Common myeloid progenitor, CD34-positive (primary cell): ENCODE data around the gene ROBO1.

Experiments used
- CTCF ChIA-PET: fragments of 350-600 bp; sonication (Branson Sonifier 250); formaldehyde crosslinking; loops from one replicate; lab custom pipeline; 2021; ENCODE audit warnings: antibody characterized with exemption; lab: Charles Lee
- POLR2A ChIA-PET: fragments of 350-600 bp; sonication (Branson Sonifier 250); formaldehyde crosslinking; loops from one replicate; lab custom pipeline; 2021; ENCODE audit warnings: antibody characterized with exemption; lab: Charles Lee
- DNase-seq, 3 donors: peaks; one replicate each; pipeline versions ENCODE4 v3.0.0 to v3.0.0-alpha.2; 2013
- H3K27ac ChIP-seq, 2 experiments: 1 replicate in 1 of 2; 2 replicates in 1 of 2; pipeline ENCODE4 v1.7.0; 2013; ENCODE audit warnings: inconsistent platforms in 2 of 2, low read length in 2 of 2, mild to moderate bottlenecking in 2 of 2, low read depth in 1 of 2, moderate library complexity in 1 of 2; ENCODE audit not compliant: severe bottlenecking in 2 of 2, insufficient read depth in 1 of 2, poor library complexity in 1 of 2
- H3K27me3 ChIP-seq, 5 experiments: replicated peaks in 2 of 5; 1 replicate in 3 of 5; 2 replicates in 2 of 5; pipeline versions ENCODE4 v1.6.1 to v1.7.0; 2013; ENCODE audit warnings: low read length in 4 of 5, mild to moderate bottlenecking in 2 of 5, moderate library complexity in 2 of 5, inconsistent platforms in 1 of 5; ENCODE audit not compliant: insufficient read depth in 5 of 5, control insufficient read depth in 4 of 5
- H3K36me3 ChIP-seq, 4 experiments: 1 replicate in 2 of 4; 2 replicates in 2 of 4; pipeline versions ENCODE4 v1.6.1 to v1.7.0; 2013; ENCODE audit warnings: low read length in 3 of 4, control low read depth in 1 of 4, mild to moderate bottlenecking in 1 of 4; ENCODE audit not compliant: control insufficient read depth in 4 of 4, insufficient read depth in 4 of 4
- H3K4me1 ChIP-seq, 4 experiments: 1 replicate in 3 of 4; 2 replicates in 1 of 4; pipeline versions ENCODE4 v1.6.1 to v1.7.1; 2013; ENCODE audit warnings: low read length in 3 of 4, mild to moderate bottlenecking in 3 of 4, control low read depth in 1 of 4, inconsistent platforms in 1 of 4, moderate library complexity in 1 of 4; ENCODE audit not compliant: control insufficient read depth in 4 of 4, insufficient read depth in 4 of 4; ENCODE audit errors: control extremely low read depth in 1 of 4
- H3K4me3 ChIP-seq, 7 experiments: 1 replicate in 4 of 7; 2 replicates in 3 of 7; pipeline versions ENCODE4 v1.5.1 to v1.7.0; 2013; ENCODE audit warnings: mild to moderate bottlenecking in 7 of 7, low read length in 6 of 7, moderate library complexity in 6 of 7, inconsistent platforms in 2 of 7, low read depth in 2 of 7, control low read depth in 1 of 7; ENCODE audit not compliant: insufficient read depth in 4 of 7, control insufficient read depth in 1 of 7; ENCODE audit errors: extremely low read depth in 1 of 7
- H3K9me3 ChIP-seq, 5 experiments: 1 replicate in 4 of 5; 2 replicates in 1 of 5; pipeline versions ENCODE4 v1.6.1 to v1.7.1; 2013; ENCODE audit warnings: low read length in 4 of 5, mild to moderate bottlenecking in 2 of 5, inconsistent platforms in 1 of 5, low read depth in 1 of 5, moderate library complexity in 1 of 5; ENCODE audit not compliant: control insufficient read depth in 4 of 5, insufficient read depth in 2 of 5; ENCODE audit errors: control extremely low read depth in 1 of 5
- WGBS: methylation state at CpG from one replicate; pipeline ENCODE4 v1.1.5; 2013; ENCODE audit not compliant: insufficient coverage; 5-methylcytosine and 5-hydroxymethylcytosine counted together

ROBO1 gene

DNA sequence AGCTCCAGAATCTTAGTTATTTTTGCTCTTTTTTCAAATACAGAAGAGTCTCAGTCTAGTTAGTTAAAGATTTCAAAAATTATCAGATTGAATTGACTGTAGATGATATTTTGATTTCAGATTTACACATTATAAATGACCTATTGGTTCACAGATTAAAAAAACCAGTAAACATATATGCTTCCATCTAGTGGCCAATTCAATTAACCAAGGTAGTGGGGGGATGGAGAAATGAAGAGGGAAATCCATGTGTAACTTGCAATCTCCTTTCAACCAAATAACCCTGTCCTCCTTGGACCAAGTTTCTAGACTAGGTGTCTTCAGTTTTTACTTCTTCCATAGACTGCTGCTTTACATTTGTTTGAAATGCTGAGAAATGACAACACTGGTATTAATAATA, 789.8 kb downstream of the ROBO1 start:
- Histone ChIP-seq H3K27ac (no peak overlapping the region), H3K4me1 (no peaks in the 10 kb centered on the region), H3K36me3 (no peaks in the 10 kb centered on the region), H3K27me3 (no peaks in the 10 kb centered on the region), H3K9me3 (no peaks in the 10 kb centered on the region), H3K4me3 (no peak overlapping the region)
- CTCF ChIA-PET = no interaction called here
- peak in 2 of 3 donors; percentile 2 to 3 for DNase-seq
- POLR2A ChIA-PET = no interaction called here

DNA sequence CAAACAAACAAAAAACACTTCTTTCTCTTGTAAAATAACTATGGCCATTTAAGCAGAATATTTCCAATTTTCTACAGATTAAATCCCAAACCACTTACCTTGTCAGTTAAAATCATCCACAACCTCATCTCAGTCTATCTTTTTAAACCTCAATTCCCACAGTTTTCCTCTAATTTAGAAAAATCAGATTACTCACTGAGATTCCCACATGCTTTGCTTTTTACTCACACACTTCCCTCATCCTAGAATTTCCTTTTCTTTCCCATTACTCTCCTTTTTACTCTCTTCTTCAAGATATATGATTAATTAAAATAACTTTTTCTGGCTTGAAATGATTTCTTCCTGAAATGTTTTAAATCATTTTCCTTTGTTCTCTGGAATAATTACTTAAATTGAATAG, 790.7 kb downstream of the ROBO1 start:
- Histone ChIP-seq H3K36me3 (no peaks in the 10 kb centered on the region), H3K4me1 (no peaks in the 10 kb centered on the region), H3K9me3 (no peaks in the 10 kb centered on the region), H3K27me3 (no peaks in the 10 kb centered on the region), H3K4me3 (no peak overlapping the region), H3K27ac (no peak overlapping the region)
- POLR2A ChIA-PET = no interaction called here
- no peak for DNase-seq
- CTCF ChIA-PET = no interaction called here

DNA sequence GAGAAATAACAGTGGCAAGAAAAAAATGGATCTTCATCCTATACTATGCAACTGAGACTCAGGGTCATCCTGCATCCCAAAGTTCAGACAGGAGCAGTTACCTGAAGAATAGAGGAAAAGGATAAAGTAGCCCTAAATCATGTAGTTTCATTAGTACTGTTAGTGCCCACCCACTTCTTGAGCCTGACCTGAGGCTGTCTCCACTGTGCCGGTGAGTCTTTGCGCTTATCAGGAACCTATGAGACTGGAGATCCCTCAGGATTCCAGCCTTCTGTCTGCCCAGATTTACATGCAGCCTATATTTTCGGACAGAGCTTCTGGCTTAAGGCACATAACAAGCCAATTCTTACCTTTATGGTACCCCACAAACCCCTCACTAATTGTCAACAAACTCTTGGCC, 791.6 kb downstream of the ROBO1 start:
- no peak for DNase-seq
- Histone ChIP-seq H3K4me3 (no peak overlapping the region), H3K4me1 (no peaks in the 10 kb centered on the region), H3K36me3 (no peaks in the 10 kb centered on the region), H3K27ac (no peak overlapping the region), H3K27me3 (no peaks in the 10 kb centered on the region), H3K9me3 (no peaks in the 10 kb centered on the region)
- CTCF ChIA-PET = no interaction called here
- 95% methylated on average over 3 of the region's 3 CpGs for WGBS
- POLR2A ChIA-PET = no interaction called here

DNA sequence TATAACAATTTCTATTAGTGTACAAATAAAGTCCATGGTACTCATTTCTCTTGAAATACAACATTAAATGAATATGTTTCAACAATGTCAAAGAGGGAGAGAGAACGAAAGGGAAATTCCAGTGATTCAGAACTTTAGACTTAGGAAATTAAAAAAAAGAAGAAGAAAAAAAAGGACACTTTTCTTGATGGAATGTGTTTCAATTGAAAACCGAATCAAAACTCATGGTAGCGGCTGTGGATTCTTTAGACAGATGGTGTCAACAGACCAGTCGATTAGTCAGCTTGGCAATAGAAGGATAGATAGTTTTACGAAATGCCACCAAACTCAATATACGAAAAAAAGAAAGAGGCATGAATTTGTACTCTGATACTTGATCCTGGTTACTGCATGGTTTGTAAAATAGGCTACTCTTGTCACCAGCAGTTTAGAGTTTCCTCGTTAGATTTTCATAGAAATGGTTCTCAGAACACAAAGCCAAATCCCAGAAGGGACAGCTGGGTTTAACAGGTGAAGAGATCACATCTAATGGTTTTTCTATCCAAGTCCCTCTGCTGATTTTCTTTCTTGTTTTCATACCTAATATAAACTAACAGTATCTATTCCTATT, 793.5 kb downstream of the ROBO1 start:
- Histone ChIP-seq H3K27me3 (no peaks in the 10 kb centered on the region), H3K4me1 (no peaks in the 10 kb centered on the region), H3K9me3 (no peaks in the 10 kb centered on the region), H3K36me3 (no peaks in the 10 kb centered on the region), H3K27ac (no peak overlapping the region), H3K4me3 (no peak overlapping the region)
- CTCF ChIA-PET = no interaction called here
- POLR2A ChIA-PET = no interaction called here
- no peak for DNase-seq
- WGBS = 93% methylated on average over 6 of the region's 7 CpGs

DNA sequence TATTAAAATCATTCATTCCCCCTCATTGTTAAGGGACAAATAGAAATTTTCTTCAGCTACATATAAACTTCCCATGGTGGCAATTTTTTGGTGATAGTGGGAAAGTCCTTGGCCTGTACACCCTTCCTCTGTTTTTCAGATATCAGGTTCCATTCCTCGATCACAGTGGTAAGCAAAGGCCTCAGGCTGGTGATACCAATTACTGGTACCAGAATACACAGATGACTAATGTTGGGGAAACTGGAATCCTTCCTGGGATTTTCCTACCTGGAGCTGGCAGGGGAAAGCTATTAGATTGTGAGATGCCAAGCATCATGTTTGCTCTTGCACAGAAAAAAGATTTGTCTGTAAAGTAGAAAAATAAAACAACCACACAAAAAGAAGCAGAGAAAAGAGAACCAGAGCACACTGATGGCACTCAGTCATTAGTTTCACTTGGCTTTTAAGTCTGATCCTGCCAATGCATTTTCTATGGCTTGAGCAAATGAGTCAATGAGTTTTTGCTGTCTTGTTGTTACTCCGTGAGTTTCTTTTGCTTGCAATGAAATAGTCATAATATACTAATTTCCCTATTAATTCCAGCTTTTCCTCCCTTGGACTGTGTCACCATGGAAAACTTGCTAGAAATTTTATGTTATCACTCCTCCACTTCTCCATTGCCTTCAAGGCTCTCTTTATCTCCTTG, 795.0 kb downstream of the ROBO1 start:
- DNase-seq = no peak
- WGBS = no CpG with 5 or more reads among the region's 2 CpGs
- no peaks in the 10 kb centered on the region for H3K4me1 ChIP-seq
- H3K27ac ChIP-seq = no peak overlapping the region
- no peaks in the 10 kb centered on the region for H3K36me3 ChIP-seq
- no peak overlapping the region for H3K4me3 ChIP-seq
- CTCF ChIA-PET = no interaction called here
- no peaks in the 10 kb centered on the region for H3K27me3 ChIP-seq
- no peaks in the 10 kb centered on the region for H3K9me3 ChIP-seq
- POLR2A ChIA-PET = no interaction called here

DNA sequence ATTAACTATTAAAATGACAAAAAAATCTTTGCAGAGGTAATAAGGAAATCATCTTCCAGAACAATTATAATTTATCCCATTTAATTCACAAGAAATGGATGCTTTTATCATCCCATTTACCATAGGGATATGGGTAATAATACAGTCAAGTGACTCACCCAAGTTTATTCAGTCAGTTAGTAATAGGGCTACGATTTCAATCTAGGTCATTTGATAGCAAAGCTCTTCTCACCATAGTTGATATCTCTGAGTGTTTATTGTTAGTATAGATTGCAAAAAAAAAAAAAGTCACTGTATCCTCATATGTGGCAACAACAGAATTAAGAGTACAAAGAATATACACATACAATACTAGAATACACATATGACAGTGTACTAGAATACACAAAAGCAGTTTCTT, 797.1 kb downstream of the ROBO1 start:
- POLR2A ChIA-PET = no interaction called here
- WGBS = no CpG with 5 or more reads among the region's 1 CpG
- Histone ChIP-seq H3K9me3 (no peaks in the 10 kb centered on the region), H3K4me1 (no peaks in the 10 kb centered on the region), H3K27me3 (no peaks in the 10 kb centered on the region), H3K27ac (no peak overlapping the region), H3K36me3 (no peaks in the 10 kb centered on the region), H3K4me3 (no peak overlapping the region)
- CTCF ChIA-PET = no interaction called here
- DNase-seq = no peak

DNA sequence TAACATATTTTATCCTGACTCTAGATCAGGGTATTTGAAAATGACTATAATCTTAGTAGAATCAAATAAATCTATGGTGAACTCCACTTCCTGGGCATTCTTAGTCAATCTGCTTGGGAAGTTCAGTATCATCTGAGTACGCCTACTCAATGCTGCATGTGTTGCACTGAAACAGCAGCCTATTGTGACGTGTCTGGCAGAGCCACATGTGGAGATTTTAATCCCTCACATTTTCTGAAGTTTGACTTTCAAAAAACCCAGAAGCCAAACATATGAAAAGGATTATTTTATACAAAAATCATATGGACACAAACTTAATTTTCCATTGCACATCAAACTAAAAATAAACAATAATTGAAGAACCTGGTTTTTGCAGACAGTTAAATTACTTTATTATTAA, 798.3 kb downstream of the ROBO1 start:
- Histone ChIP-seq H3K4me1 (no peaks in the 10 kb centered on the region), H3K36me3 (no peaks in the 10 kb centered on the region), H3K27ac (no peak overlapping the region), H3K9me3 (no peaks in the 10 kb centered on the region), H3K27me3 (no peaks in the 10 kb centered on the region), H3K4me3 (no peak overlapping the region)
- DNase-seq = no peak
- POLR2A ChIA-PET = no interaction called here
- CTCF ChIA-PET = no interaction called here
- 89% methylated on average over 2 of the region's 2 CpGs for WGBS
